Tibial nerve (tissue), 4 donors: ENCODE results near the gene KCNMA1. TPM values are rescaled to one million over a fixed set of nuclear protein-coding genes. Genes with fewer than 3 reads are reported as not detected.

Experiments
- DNase-seq, 2 donors: peaks; one replicate each; pipeline ENCODE4 v3.0.0-alpha.2; 2019; ENCODE audit warnings: low spot score in 2 of 2
- H3K27ac ChIP-seq, 4 donors: fragments of 200-600 bp; sonication (generic) in 3 of 4; one replicate each; pipeline ENCODE4 v1.5.1; 2017 to 2019; ENCODE audit warnings: mild to moderate bottlenecking in 1 of 4
- H3K27me3 ChIP-seq, 2 donors: fragments of 200-600 bp; sonication (generic) in 1 of 2; one replicate each; pipeline versions ENCODE4 v1.5.1 to v1.6.0; 2017 to 2019
- H3K36me3 ChIP-seq, 3 donors: fragments of 200-600 bp; sonication (generic); one replicate each; pipeline ENCODE4 v1.5.1; 2018 to 2019
- H3K4me1 ChIP-seq, 4 donors: fragments of 200-600 bp; sonication (generic) in 3 of 4; one replicate each; pipeline ENCODE4 v1.5.1; 2017 to 2019
- H3K4me3 ChIP-seq, 4 donors: fragments of 200-600 bp; sonication (generic) in 3 of 4; one replicate each; pipeline ENCODE4 v1.5.1; 2017 to 2019; ENCODE audit warnings: mild to moderate bottlenecking in 1 of 4, moderate library complexity in 1 of 4
- H3K9me3 ChIP-seq, 4 donors: fragments of 200-600 bp; sonication (generic) in 3 of 4; one replicate each; pipeline ENCODE4 v1.5.1; 2017 to 2019
- EP300 ChIP-seq, 2 donors: sonication (generic); formaldehyde crosslinking; IDR thresholded peaks; one replicate each; pipeline ENCODE4 v1.6.1; 2017; ENCODE audit warnings: antibody characterized with exemption in 2 of 2, mild to moderate bottlenecking in 1 of 2
- POLR2A ChIP-seq, 2 donors: fragments of 450-650 bp; IDR thresholded peaks; one replicate each; pipeline ENCODE4 v1.6.1; 2017; ENCODE audit warnings: antibody characterized with exemption in 2 of 2, mild to moderate bottlenecking in 2 of 2, moderate library complexity in 2 of 2
- WGBS, 2 donors: methylation state at CpG; one replicate each; pipeline ENCODE4 v1.1.5; 2018; 5-methylcytosine and 5-hydroxymethylcytosine counted together
- total RNA-seq, 4 donors: library from RNA; depleted of rRNA; stranded (reverse); fragments of >200 nt; gene quantifications; one replicate each; pipeline ENCODE4 v1.1.0, GENCODE V29; 2016
- TF ChIP-seq, protein P1 (sequence below), 5 experiments: fragments of 200-600 bp in 3 of 5; fragments of 450-650 bp in 2 of 5; sonication (generic) in 3 of 5; IDR thresholded peaks; one replicate each; pipeline ENCODE4 v1.5.1; 2016 to 2019; ENCODE audit warnings: antibody characterized with exemption in 5 of 5, mild to moderate bottlenecking in 3 of 5, moderate library complexity in 2 of 5

KCNMA1 gene
- total RNA-seq, 4 donors from 2014 or later = 10.2 to 19.9 (median 13.7) TPM

DNA sequence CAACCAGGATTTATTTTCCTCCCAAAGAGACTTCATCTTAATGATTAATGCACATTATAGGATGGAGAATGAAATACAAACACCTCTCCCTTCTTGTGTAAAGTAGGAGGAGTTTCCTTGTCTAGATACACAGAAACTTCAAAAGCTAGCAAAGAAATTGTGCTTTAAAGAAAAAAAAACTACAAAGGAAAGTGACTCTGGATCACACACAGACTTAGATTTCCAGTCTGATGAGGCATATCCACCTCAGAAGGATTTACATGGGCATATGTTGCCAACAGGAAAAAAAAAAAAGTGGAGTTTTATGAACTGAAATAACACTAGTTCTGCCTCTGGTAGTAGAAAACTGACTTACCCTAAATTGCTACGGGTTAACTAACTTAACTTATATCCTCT lies 449.6 kb downstream of the KCNMA1 start:
- Histone ChIP-seq H3K27ac (no peak overlapping the region), H3K27me3 (no peaks in the 10 kb centered on the region), H3K9me3 (no peaks in the 10 kb centered on the region), H3K36me3 (no peaks in the 10 kb centered on the region), H3K4me1 (no peaks in the 10 kb centered on the region), H3K4me3 (no peak overlapping the region)
- WGBS, 2 donors = 83 to 95% methylated on average over 1 of the region's 1 CpG
- no peak for DNase-seq
- TF ChIP-seq POLR2A (IDR thresholded peaks at IDR 0.05) = no peak
- TF ChIP-seq EP300 (IDR thresholded peaks at IDR 0.05) = no peak
- TF ChIP-seq, protein P1, sequence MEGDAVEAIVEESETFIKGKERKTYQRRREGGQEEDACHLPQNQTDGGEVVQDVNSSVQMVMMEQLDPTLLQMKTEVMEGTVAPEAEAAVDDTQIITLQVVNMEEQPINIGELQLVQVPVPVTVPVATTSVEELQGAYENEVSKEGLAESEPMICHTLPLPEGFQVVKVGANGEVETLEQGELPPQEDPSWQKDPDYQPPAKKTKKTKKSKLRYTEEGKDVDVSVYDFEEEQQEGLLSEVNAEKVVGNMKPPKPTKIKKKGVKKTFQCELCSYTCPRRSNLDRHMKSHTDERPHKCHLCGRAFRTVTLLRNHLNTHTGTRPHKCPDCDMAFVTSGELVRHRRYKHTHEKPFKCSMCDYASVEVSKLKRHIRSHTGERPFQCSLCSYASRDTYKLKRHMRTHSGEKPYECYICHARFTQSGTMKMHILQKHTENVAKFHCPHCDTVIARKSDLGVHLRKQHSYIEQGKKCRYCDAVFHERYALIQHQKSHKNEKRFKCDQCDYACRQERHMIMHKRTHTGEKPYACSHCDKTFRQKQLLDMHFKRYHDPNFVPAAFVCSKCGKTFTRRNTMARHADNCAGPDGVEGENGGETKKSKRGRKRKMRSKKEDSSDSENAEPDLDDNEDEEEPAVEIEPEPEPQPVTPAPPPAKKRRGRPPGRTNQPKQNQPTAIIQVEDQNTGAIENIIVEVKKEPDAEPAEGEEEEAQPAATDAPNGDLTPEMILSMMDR (IDR thresholded peaks at IDR 0.05) = no peak

DNA sequence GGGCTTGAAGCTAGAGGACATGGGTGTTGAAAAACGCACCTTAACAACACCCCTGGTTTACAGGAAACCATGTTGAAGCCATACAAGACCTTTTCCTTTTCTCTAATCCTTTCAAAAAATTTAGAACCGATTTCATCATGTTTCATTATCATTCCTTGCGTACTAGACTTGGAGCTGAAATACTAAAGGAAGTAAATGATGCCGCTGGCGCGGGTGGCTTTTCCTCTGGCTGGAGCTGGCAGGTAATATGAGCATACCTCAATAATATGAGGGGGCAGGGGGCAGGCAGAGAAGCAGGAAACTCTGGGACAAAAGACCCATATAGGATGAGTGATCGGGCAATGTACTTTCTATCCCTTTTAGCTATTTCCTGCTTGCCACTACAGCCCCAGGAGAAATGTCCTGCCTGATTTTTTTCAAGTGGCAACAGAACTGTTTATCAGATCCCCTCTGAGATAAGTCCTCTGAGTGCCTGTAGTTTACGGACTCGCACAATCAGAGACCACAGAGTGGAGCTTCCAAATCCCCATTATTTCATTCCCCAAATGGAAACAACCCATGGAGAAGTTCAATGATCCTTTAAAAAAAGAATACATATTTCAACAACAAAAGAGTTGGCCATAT lies 450.1 kb downstream of the KCNMA1 start:
- no peak for TF ChIP-seq EP300 (IDR thresholded peaks at IDR 0.05)
- no peak for TF ChIP-seq POLR2A (IDR thresholded peaks at IDR 0.05)
- TF ChIP-seq, protein P1 (IDR thresholded peaks at IDR 0.05) = no peak
- 75 to 79% methylated on average over 9 of the region's 9 CpGs for WGBS, 2 donors
- H3K4me3 ChIP-seq = no peak overlapping the region
- H3K27ac ChIP-seq = no peak overlapping the region
- no peaks in the 10 kb centered on the region for H3K36me3 ChIP-seq
- no peaks in the 10 kb centered on the region for H3K27me3 ChIP-seq
- DNase-seq = no peak
- H3K9me3 ChIP-seq = no peaks in the 10 kb centered on the region
- no peaks in the 10 kb centered on the region for H3K4me1 ChIP-seq

DNA sequence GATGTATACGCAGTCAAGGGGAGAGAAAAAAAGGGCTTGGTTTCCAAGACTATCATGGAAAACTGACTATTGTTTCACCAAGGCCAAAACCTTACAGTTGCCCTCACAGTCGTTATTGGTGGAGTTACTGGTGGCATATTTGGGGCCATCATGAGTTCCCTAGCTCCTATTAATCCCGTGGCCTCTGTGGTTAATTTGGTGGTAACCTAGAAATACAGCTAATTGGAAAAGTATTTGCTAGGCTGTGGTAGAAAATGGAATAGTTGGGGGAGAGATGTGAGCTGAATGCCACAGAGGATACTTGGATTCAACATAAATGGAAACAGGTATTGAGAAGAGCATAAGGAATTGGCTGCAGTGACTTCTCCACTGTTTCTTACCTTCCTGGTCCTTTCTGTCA lies 450.7 kb downstream of the KCNMA1 start:
- Histone ChIP-seq H3K4me1 (no peaks in the 10 kb centered on the region), H3K27ac (no peak overlapping the region), H3K27me3 (no peaks in the 10 kb centered on the region), H3K36me3 (no peaks in the 10 kb centered on the region), H3K9me3 (no peaks in the 10 kb centered on the region), H3K4me3 (no peak overlapping the region)
- TF ChIP-seq, protein P1 (IDR thresholded peaks at IDR 0.05) = no peak
- TF ChIP-seq POLR2A (IDR thresholded peaks at IDR 0.05) (no peak), EP300 (IDR thresholded peaks at IDR 0.05) (no peak)
- WGBS, 2 donors = 90 to 92% methylated on average over 3 of the region's 3 CpGs
- DNase-seq = no peak

DNA sequence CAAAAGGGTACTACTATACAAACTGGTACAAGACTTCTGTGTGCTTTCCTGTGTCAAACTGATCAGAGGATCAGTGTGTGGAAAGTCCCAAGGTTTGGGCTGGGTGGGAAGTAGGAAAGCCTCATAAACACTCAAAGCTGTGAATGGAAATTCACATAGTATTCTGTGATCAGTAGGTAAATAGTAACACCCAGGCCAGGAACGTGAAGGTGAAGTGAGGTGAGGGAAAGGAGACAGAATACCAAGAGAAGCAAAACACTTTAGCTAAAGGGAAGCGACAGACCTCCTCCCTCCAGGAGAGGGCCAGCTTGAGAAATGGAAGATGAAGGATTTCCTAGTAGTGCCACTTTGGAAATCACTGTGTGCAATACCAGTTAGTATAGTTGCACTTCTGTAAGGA lies 451.9 kb downstream of the KCNMA1 start:
- Histone ChIP-seq H3K27ac (no peak overlapping the region), H3K27me3 (no peaks in the 10 kb centered on the region), H3K36me3 (no peaks in the 10 kb centered on the region), H3K4me3 (no peak overlapping the region), H3K9me3 (no peaks in the 10 kb centered on the region), H3K4me1 (no peaks in the 10 kb centered on the region)
- 58 to 73% methylated on average over 2 of the region's 2 CpGs for WGBS, 2 donors
- DNase-seq = no peak
- no peak for TF ChIP-seq POLR2A (IDR thresholded peaks at IDR 0.05)
- TF ChIP-seq, protein P1 (IDR thresholded peaks at IDR 0.05) = no peak
- TF ChIP-seq EP300 (IDR thresholded peaks at IDR 0.05) = no peak

DNA sequence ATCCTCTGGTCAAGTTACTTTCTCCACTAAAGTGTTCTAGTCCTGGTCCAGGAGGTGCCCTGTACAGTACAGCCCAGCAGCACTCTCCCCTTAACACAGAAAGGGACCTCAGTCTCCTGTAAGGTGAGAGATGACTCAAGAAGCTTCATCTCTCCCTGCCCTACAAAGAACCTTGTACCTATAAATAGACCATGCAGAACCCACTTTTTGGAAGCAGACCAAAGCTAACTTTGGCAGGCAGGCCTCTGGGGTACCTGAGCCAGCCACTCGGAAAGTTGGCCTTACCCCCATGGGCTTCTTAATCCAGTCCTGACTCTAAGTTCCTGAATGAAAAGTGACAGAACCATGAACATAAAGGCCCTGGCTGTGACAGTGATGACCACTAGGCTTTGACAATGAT lies 454.8 kb downstream of the KCNMA1 start:
- no peaks in the 10 kb centered on the region for H3K27me3 ChIP-seq
- WGBS, 2 donors = 86 to 91% methylated on average over 1 of the region's 1 CpG
- no peak for DNase-seq
- no peaks in the 10 kb centered on the region for H3K9me3 ChIP-seq
- TF ChIP-seq, protein P1 (IDR thresholded peaks at IDR 0.05) = no peak
- TF ChIP-seq POLR2A (IDR thresholded peaks at IDR 0.05) (no peak), EP300 (IDR thresholded peaks at IDR 0.05) (no peak)
- H3K4me3 ChIP-seq = no peak overlapping the region
- H3K27ac ChIP-seq = no peak overlapping the region
- H3K4me1 ChIP-seq = no peaks in the 10 kb centered on the region
- H3K36me3 ChIP-seq = no peaks in the 10 kb centered on the region
